Subcutaneous adipose tissue (tissue), 4 donors: ENCODE results near the gene SMIM8. TPM values are rescaled to one million over a fixed set of nuclear protein-coding genes. Genes with fewer than 3 reads are reported as not detected.

Experiments used
- total RNA-seq, 4 donors: library from RNA; depleted of rRNA; stranded (reverse); fragments of >200 nt; gene quantifications; one replicate each; pipeline ENCODE4 v1.1.0, GENCODE V29; 2016
- TF ChIP-seq, protein P1 (sequence below): fragments of 450-650 bp; IDR thresholded peaks from one replicate; pipeline ENCODE4 v1.5.1; 2016; ENCODE audit warnings: low read depth, mild to moderate bottlenecking, control low read depth, antibody characterized with exemption, moderate library complexity

SMIM8 gene
- total RNA-seq, 4 donors from 2014 or later: 10.1 to 14.5 (median 13.2) TPM

DNA sequence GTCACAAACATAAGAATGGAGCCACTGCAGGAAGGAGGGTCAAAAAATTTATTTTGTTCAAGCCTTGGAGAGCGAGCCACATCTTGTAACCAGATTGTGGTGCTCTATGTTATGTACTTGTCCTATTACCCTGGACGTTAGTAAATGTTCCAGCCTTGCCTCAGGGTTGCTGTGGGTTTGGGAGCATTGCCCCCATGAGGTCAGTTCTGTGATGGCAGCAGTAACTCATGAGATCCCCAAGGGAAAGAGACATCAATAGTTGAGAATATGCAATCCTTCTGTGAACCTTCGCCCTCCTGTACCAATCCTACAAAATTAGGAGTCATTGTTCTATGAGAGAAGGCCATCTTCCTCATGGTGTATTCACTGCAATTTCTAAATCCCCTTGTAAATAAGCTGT lies 68.9 kb downstream of the SMIM8 start:
- TF ChIP-seq, protein P1, sequence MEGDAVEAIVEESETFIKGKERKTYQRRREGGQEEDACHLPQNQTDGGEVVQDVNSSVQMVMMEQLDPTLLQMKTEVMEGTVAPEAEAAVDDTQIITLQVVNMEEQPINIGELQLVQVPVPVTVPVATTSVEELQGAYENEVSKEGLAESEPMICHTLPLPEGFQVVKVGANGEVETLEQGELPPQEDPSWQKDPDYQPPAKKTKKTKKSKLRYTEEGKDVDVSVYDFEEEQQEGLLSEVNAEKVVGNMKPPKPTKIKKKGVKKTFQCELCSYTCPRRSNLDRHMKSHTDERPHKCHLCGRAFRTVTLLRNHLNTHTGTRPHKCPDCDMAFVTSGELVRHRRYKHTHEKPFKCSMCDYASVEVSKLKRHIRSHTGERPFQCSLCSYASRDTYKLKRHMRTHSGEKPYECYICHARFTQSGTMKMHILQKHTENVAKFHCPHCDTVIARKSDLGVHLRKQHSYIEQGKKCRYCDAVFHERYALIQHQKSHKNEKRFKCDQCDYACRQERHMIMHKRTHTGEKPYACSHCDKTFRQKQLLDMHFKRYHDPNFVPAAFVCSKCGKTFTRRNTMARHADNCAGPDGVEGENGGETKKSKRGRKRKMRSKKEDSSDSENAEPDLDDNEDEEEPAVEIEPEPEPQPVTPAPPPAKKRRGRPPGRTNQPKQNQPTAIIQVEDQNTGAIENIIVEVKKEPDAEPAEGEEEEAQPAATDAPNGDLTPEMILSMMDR: no peak

Other genes with a start within 250 kb of the SMIM8 start
- not detected for gene CGA, start 227.5 kb upstream of the SMIM8 start, total RNA-seq
- 10 to 100 TPM; 31.5 to 39.4 (median 36.8) TPM for gene ZNF292, start 167.0 kb upstream of the SMIM8 start, total RNA-seq
- not detected for gene GJB7, start 6.7 kb downstream of the SMIM8 start, total RNA-seq
- gene C6orf163, start 22.2 kb downstream of the SMIM8 start, total RNA-seq: 10 to 100 TPM in 1 of 4 donors, 1 to 10 TPM in 3; 3.7 to 10.4 (median 4.6) TPM
- gene CFAP206, start 85.4 kb downstream of the SMIM8 start, total RNA-seq: under 1 TPM in 2 of 4 donors, not detected in 2; 0.17 to 0.44 TPM
- 10 to 100 TPM; 12.1 to 23.6 (median 20.2) TPM for gene SLC35A1, start 150.4 kb downstream of the SMIM8 start, total RNA-seq